HG03565 (cell line): Measurements from ENCODE around the gene FSIP1.

Experiments
- ATAC-seq: cut with Tn5 transposase; IDR thresholded peaks from one replicate; pipeline ENCODE4 v1.9.1; 2021; ENCODE audit warnings: mild to moderate bottlenecking, moderate library complexity; ENCODE audit not compliant: unreplicated experiment

The FSIP1 gene

GRCh38 chr15:39625451-39625850 is 157.2 kb downstream of the FSIP1 start:
- no peak for ATAC-seq

GRCh38 chr15:39624806-39625205 is 157.8 kb downstream of the FSIP1 start:
- peak; percentile 38 for ATAC-seq

GRCh38 chr15:39623529-39623931 is 159.1 kb downstream of the FSIP1 start:
- ATAC-seq, result peak; percentile 86

- no peak for ATAC-seq
Observed at GRCh38 chr15:39622660-39623516, 159.8 kb downstream of the FSIP1 start.

GRCh38 chr15:39621976-39622375 is 160.7 kb downstream of the FSIP1 start:
- no peak for ATAC-seq

GRCh38 chr15:39621210-39621609 is 161.4 kb downstream of the FSIP1 start:
- no peak for ATAC-seq

GRCh38 chr15:39618063-39618823 is 164.4 kb downstream of the FSIP1 start:
- no peak for ATAC-seq

GRCh38 chr15:39616731-39617455 is 165.7 kb downstream of the FSIP1 start:
- ATAC-seq, result no peak

GRCh38 chr15:39613861-39614260 is 168.8 kb downstream of the FSIP1 start:
- no peak for ATAC-seq

GRCh38 chr15:39613271-39613670 is 169.4 kb downstream of the FSIP1 start:
- ATAC-seq, result no peak

- no peak for ATAC-seq
Observed at GRCh38 chr15:39610665-39611064, 172.0 kb downstream of the FSIP1 start.

GRCh38 chr15:39609166-39609916 is 173.3 kb downstream of the FSIP1 start:
- no peak for ATAC-seq

GRCh38 chr15:39608185-39609139 is 174.2 kb downstream of the FSIP1 start:
- no peak for ATAC-seq

- ATAC-seq, result no peak
Observed at GRCh38 chr15:39605146-39605545, 177.5 kb downstream of the FSIP1 start.

GRCh38 chr15:39602143-39602542 is 180.5 kb downstream of the FSIP1 start:
- ATAC-seq, result no peak

- no peak for ATAC-seq
Observed at GRCh38 chr15:39599871-39600270, 182.8 kb downstream of the FSIP1 start.

GRCh38 chr15:39598958-39599845 is 183.4 kb downstream of the FSIP1 start:
- no peak for ATAC-seq

GRCh38 chr15:39598186-39598850 is 184.3 kb downstream of the FSIP1 start:
- ATAC-seq, result no peak
